Fibroblast of lung (primary cell): ENCODE data around the gene MUTYH. TPM values are rescaled to one million over a fixed set of nuclear protein-coding genes. Genes with fewer than 3 reads are reported as not detected.

Experiments
- DNase-seq, 2 donors: peaks; one replicate each; pipeline versions ENCODE4 v3.0.0 to v3.0.0-alpha.2; 2010; ENCODE audit warnings: low read depth in 2 of 2
- H2AFZ ChIP-seq: 2 replicates; pipeline ENCODE4 v1.5.1; 2012; ENCODE audit warnings: low read length, control low read depth, inconsistent platforms
- H3K27ac ChIP-seq: 2 replicates; pipeline ENCODE4 v1.5.1; 2011; ENCODE audit warnings: low read length, control low read depth; ENCODE audit not compliant: insufficient read depth
- H3K27me3 ChIP-seq: 2 replicates; pipeline ENCODE4 v1.5.1; 2011; ENCODE audit warnings: mild to moderate bottlenecking, low read length; ENCODE audit not compliant: control insufficient read depth, insufficient read depth
- H3K36me3 ChIP-seq: 2 replicates; pipeline ENCODE4 v1.5.1; 2011; ENCODE audit warnings: low read length; ENCODE audit not compliant: control insufficient read depth, insufficient read depth
- H3K4me1 ChIP-seq: 2 replicates; pipeline ENCODE4 v1.5.1; 2011; ENCODE audit warnings: low read length; ENCODE audit not compliant: control insufficient read depth, insufficient read depth; ENCODE audit errors: extremely low read depth
- H3K4me2 ChIP-seq: 2 replicates; pipeline ENCODE4 v1.5.1; 2011; ENCODE audit warnings: low read length, control low read depth; ENCODE audit not compliant: insufficient read depth; ENCODE audit errors: extremely low read depth
- H3K4me3 ChIP-seq, 4 experiments: fragments of 200-600 bp in 1 of 4; sonication (generic) in 1 of 4; replicated peaks in 1 of 4; 2 replicates each; pipeline ENCODE4 v1.5.1; 2011 to 2016; ENCODE audit warnings: low read length in 4 of 4, low read depth in 3 of 4, mild to moderate bottlenecking in 3 of 4, control low read depth in 2 of 4, inconsistent platforms in 1 of 4, mixed read lengths in 1 of 4; ENCODE audit not compliant: insufficient read depth in 1 of 4; ENCODE audit errors: control extremely low read depth in 1 of 4
- H3K79me2 ChIP-seq: 2 replicates; pipeline ENCODE4 v1.5.1; 2012; ENCODE audit warnings: mild to moderate bottlenecking, low read length, inconsistent platforms; ENCODE audit not compliant: control insufficient read depth, insufficient read depth
- H3K9ac ChIP-seq: 2 replicates; pipeline ENCODE4 v1.5.1; 2011; ENCODE audit warnings: mild to moderate bottlenecking, low read length, control low read depth; ENCODE audit not compliant: insufficient read depth
- H3K9me3 ChIP-seq: 2 replicates; pipeline ENCODE4 v1.5.1; 2012; ENCODE audit warnings: low read depth, low read length; ENCODE audit not compliant: control insufficient read depth, insufficient read depth
- H4K20me1 ChIP-seq: 2 replicates; pipeline ENCODE4 v1.5.1; 2011; ENCODE audit warnings: low read length; ENCODE audit not compliant: control insufficient read depth, insufficient read depth; ENCODE audit errors: extremely low read depth
- CTCF ChIP-seq, 2 donors: IDR thresholded peaks in 1 of 2; conservative IDR thresholded peaks in 1 of 2; 1 replicate in 1 of 2; 2 replicates in 1 of 2; pipeline ENCODE4 v1.5.1; 2011 to 2012; ENCODE audit warnings: low read length in 2 of 2, control low read depth in 1 of 2, inconsistent platforms in 1 of 2, low read depth in 1 of 2, mild to moderate bottlenecking in 1 of 2
- EZH2 ChIP-seq: IDR thresholded peaks from 2 replicates; pipeline ENCODE4 v1.5.1; 2012; ENCODE audit warnings: low read length, control low read depth, mild to moderate bottlenecking; ENCODE audit errors: missing control alignments
- polyA plus RNA-seq, 2 donors: library from polyadenylated mRNA; depleted of rRNA in 1 of 2; stranded (reverse) in 1 of 2; unstranded in 1 of 2; fragments of >200 nt; gene quantifications; 2 replicates each; pipeline ENCODE4 v1.2.1, GENCODE V29; 2011 to 2012; ENCODE audit warnings: missing spikeins in 1 of 2
- total RNA-seq: library from RNA; depleted of rRNA; stranded (reverse); fragments of >200 nt; gene quantifications from 2 replicates; pipeline ENCODE4 v1.2.1, GENCODE V29; 2014

The MUTYH gene
- total and polyA plus RNA-seq, 2 donors (not counting 1 experiment from before 2014, with no cell fraction given), result 3.8 to 15.7 TPM

- no peak overlapping the region for H3K9ac ChIP-seq
- DNase-seq, result no peak
- no peaks in the 10 kb centered on the region for H3K27me3 ChIP-seq
- TF ChIP-seq CTCF (conservative IDR thresholded peaks at IDR 0.05 in 1 of 2, IDR thresholded peaks at IDR 0.05 in 1 of 2; ENCODE audit: low read depth in 1 of 2, low read length in 2 of 2) (no peak), EZH2 (no peak)
- H3K4me2 ChIP-seq, result no peak overlapping the region
- no peaks in the 10 kb centered on the region for H3K79me2 ChIP-seq
- H2AFZ ChIP-seq, result no peak overlapping the region
- no peak overlapping the region for H3K4me3 ChIP-seq
- no peaks in the 10 kb centered on the region for H4K20me1 ChIP-seq
- no peak overlapping the region for H3K27ac ChIP-seq
- no peaks in the 10 kb centered on the region for H3K9me3 ChIP-seq
- no peaks in the 10 kb centered on the region for H3K4me1 ChIP-seq
- H3K36me3 ChIP-seq, result no peaks in the 10 kb centered on the region
Observed at GRCh38 chr1:45383191-45383590, 43.0 kb upstream of the MUTYH start.

- H3K9ac ChIP-seq, result no peak overlapping the region
- no peak overlapping the region for H3K27ac ChIP-seq
- H3K4me2 ChIP-seq, result no peak overlapping the region
- H3K4me3 ChIP-seq, result no peak overlapping the region
- TF ChIP-seq CTCF (conservative IDR thresholded peaks at IDR 0.05 in 1 of 2, IDR thresholded peaks at IDR 0.05 in 1 of 2; ENCODE audit: low read depth in 1 of 2, low read length in 2 of 2) (no peak), EZH2 (no peak)
- H4K20me1 ChIP-seq, result no peaks in the 10 kb centered on the region
- H3K79me2 ChIP-seq, result no peaks in the 10 kb centered on the region
- no peaks in the 10 kb centered on the region for H3K27me3 ChIP-seq
- no peak for DNase-seq
- H2AFZ ChIP-seq, result no peak overlapping the region
- no peaks in the 10 kb centered on the region for H3K36me3 ChIP-seq
- H3K4me1 ChIP-seq, result no peaks in the 10 kb centered on the region
- H3K9me3 ChIP-seq, result no peaks in the 10 kb centered on the region
Observed at GRCh38 chr1:45381243-45381642, 41.0 kb upstream of the MUTYH start.

GRCh38 chr1:45380730-45381129 is 40.5 kb upstream of the MUTYH start:
- Histone ChIP-seq H2AFZ (no peak overlapping the region), H3K27me3 (no peaks in the 10 kb centered on the region), H3K36me3 (no peaks in the 10 kb centered on the region), H3K4me3 (no peak overlapping the region), H3K4me1 (no peaks in the 10 kb centered on the region), H3K27ac (no peak overlapping the region), H3K9ac (no peak overlapping the region), H3K4me2 (no peak overlapping the region), H4K20me1 (no peaks in the 10 kb centered on the region), H3K9me3 (no peaks in the 10 kb centered on the region), H3K79me2 (no peaks in the 10 kb centered on the region)
- no peak for TF ChIP-seq EZH2
- TF ChIP-seq CTCF (conservative IDR thresholded peaks at IDR 0.05 in 1 of 2, IDR thresholded peaks at IDR 0.05 in 1 of 2; ENCODE audit: low read depth in 1 of 2, low read length in 2 of 2), result no peak
- DNase-seq, result no peak
